IMR-90 (cell line): ENCODE measurements around the gene DYNLT4.

ENCODE experiments used
- CHD1 ChIP-seq: IDR thresholded peaks from 2 replicates; pipeline ENCODE4 v1.6.1; 2012; ENCODE audit warnings: low read depth, low read length, improper control_type of control experiment
- MXI1 ChIP-seq: IDR thresholded peaks from 2 replicates; pipeline ENCODE4 v1.6.1; 2012; ENCODE audit warnings: low read depth, mild to moderate bottlenecking, low read length, moderate library complexity, borderline replicate concordance
- POLR2A ChIP-seq: IDR thresholded peaks from 2 replicates; pipeline ENCODE4 v1.6.1; 2012; ENCODE audit warnings: mild to moderate bottlenecking, low read depth, low read length
- TF ChIP-seq, protein P1 (sequence below): fragments of 150-350 bp; IDR thresholded peaks from 2 replicates; pipeline ENCODE4 v1.6.1; 2017; ENCODE audit warnings: mild to moderate bottlenecking, antibody characterized with exemption, low read length, low read depth
- TF ChIP-seq, protein P2 (sequence below): conservative IDR thresholded peaks from 2 replicates; pipeline ENCODE4 v1.5.1; 2012; ENCODE audit warnings: mild to moderate bottlenecking, low read depth, low read length, improper control_type of control experiment
- TF ChIP-seq, protein P3 (sequence below): fragments of 150-350 bp; IDR thresholded peaks from 2 replicates; pipeline ENCODE4 v1.6.1; 2016; ENCODE audit warnings: low read depth, mild to moderate bottlenecking, low read length, moderate library complexity, borderline replicate concordance

DNA sequence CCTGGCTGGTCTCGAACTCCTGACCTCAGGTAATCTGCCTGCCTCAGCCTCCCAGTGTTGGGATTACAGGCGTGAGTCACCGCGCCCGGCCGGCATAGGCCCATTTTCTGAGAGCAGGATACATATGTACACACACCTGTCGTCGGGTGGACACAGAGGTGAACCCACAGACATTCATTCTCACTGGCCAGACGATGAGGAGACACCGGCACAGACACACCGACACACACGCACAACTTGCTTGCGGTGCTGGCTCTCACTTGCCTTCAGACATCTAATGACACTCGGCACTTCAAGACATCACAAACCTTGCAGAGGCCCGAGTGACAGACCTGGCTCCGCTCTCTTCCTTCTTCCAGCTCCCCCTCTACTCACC lies 35.3 kb upstream of the DYNLT4 start:
- TF ChIP-seq, protein P1, sequence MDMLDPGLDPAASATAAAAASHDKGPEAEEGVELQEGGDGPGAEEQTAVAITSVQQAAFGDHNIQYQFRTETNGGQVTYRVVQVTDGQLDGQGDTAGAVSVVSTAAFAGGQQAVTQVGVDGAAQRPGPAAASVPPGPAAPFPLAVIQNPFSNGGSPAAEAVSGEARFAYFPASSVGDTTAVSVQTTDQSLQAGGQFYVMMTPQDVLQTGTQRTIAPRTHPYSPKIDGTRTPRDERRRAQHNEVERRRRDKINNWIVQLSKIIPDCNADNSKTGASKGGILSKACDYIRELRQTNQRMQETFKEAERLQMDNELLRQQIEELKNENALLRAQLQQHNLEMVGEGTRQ, result no peak
- TF ChIP-seq, protein P2, sequence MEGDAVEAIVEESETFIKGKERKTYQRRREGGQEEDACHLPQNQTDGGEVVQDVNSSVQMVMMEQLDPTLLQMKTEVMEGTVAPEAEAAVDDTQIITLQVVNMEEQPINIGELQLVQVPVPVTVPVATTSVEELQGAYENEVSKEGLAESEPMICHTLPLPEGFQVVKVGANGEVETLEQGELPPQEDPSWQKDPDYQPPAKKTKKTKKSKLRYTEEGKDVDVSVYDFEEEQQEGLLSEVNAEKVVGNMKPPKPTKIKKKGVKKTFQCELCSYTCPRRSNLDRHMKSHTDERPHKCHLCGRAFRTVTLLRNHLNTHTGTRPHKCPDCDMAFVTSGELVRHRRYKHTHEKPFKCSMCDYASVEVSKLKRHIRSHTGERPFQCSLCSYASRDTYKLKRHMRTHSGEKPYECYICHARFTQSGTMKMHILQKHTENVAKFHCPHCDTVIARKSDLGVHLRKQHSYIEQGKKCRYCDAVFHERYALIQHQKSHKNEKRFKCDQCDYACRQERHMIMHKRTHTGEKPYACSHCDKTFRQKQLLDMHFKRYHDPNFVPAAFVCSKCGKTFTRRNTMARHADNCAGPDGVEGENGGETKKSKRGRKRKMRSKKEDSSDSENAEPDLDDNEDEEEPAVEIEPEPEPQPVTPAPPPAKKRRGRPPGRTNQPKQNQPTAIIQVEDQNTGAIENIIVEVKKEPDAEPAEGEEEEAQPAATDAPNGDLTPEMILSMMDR, result no peak
- no peak for TF ChIP-seq MXI1
- no peak for TF ChIP-seq POLR2A
- TF ChIP-seq CHD1, result no peak
- TF ChIP-seq, protein P3, sequence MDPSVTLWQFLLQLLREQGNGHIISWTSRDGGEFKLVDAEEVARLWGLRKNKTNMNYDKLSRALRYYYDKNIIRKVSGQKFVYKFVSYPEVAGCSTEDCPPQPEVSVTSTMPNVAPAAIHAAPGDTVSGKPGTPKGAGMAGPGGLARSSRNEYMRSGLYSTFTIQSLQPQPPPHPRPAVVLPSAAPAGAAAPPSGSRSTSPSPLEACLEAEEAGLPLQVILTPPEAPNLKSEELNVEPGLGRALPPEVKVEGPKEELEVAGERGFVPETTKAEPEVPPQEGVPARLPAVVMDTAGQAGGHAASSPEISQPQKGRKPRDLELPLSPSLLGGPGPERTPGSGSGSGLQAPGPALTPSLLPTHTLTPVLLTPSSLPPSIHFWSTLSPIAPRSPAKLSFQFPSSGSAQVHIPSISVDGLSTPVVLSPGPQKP, result no peak
